Loucy (cell line): Measurements from ENCODE around the gene ECEL1.

Experiments used
- H2AFZ ChIP-seq: fragments of 200-600 bp; sonication (generic); 2 replicates; pipeline ENCODE4 v1.6.0; 2016; ENCODE audit warnings: antibody characterized with exemption, mild to moderate bottlenecking, low read length, moderate library complexity
- H3F3A ChIP-seq: fragments of 200-600 bp; 2 replicates; pipeline ENCODE4 v1.6.0; 2016; ENCODE audit warnings: antibody characterized with exemption, low read depth, mild to moderate bottlenecking
- H3K27me3 ChIP-seq: fragments of 200-600 bp; sonication (generic); 2 replicates; pipeline ENCODE4 v1.6.1; 2014; ENCODE audit warnings: low read length, mild to moderate bottlenecking; ENCODE audit not compliant: insufficient read depth, poor library complexity, severe bottlenecking
- H3K36me3 ChIP-seq: fragments of 200-600 bp; sonication (generic); 2 replicates; pipeline ENCODE4 v1.6.1; 2016; ENCODE audit warnings: low read length; ENCODE audit not compliant: insufficient read depth
- H3K4me1 ChIP-seq: fragments of 200-600 bp; sonication (generic); 2 replicates; pipeline ENCODE4 v1.5.1; 2014; ENCODE audit warnings: low read length, mild to moderate bottlenecking; ENCODE audit not compliant: insufficient read depth, poor library complexity, severe bottlenecking
- H3K4me2 ChIP-seq: fragments of 200-600 bp; sonication (generic); 2 replicates; pipeline ENCODE4 v1.6.0; 2014; ENCODE audit warnings: antibody characterized with exemption, low read length, low read depth, mild to moderate bottlenecking; ENCODE audit not compliant: poor library complexity, severe bottlenecking
- H3K4me3 ChIP-seq: fragments of 200-600 bp; sonication (generic); 2 replicates; pipeline ENCODE4 v1.5.1; 2014; ENCODE audit warnings: low read length, mild to moderate bottlenecking, mixed read lengths; ENCODE audit not compliant: poor library complexity, severe bottlenecking
- H3K79me2 ChIP-seq: fragments of 200-600 bp; sonication (generic); 2 replicates; pipeline ENCODE4 v1.6.1; 2014; ENCODE audit warnings: low read length; ENCODE audit not compliant: insufficient read depth
- H3K9ac ChIP-seq: fragments of 200-600 bp; sonication (generic); 2 replicates; pipeline ENCODE4 v1.6.0; 2014; ENCODE audit warnings: mild to moderate bottlenecking, low read depth, low read length, moderate library complexity; ENCODE audit not compliant: poor library complexity, severe bottlenecking
- H3K9me2 ChIP-seq: fragments of 200-600 bp; sonication (generic); replicated peaks from 2 replicates; pipeline ENCODE4 v1.6.1; 2016; ENCODE audit warnings: low read depth, low read length, mixed read lengths
- H3K9me3 ChIP-seq: fragments of 200-600 bp; sonication (generic); 2 replicates; pipeline ENCODE4 v1.6.1; 2014; ENCODE audit warnings: mild to moderate bottlenecking, antibody characterized with exemption, low read length, low read depth; ENCODE audit not compliant: insufficient read depth
- H4K20me1 ChIP-seq: fragments of 200-600 bp; sonication (generic); 2 replicates; pipeline ENCODE4 v1.6.0; 2014; ENCODE audit warnings: antibody characterized with exemption, low read length, mild to moderate bottlenecking; ENCODE audit not compliant: insufficient read depth, poor library complexity, severe bottlenecking
- CTCF ChIP-seq: fragments of 200-600 bp; sonication (generic); conservative IDR thresholded peaks from 2 replicates; pipeline ENCODE4 v1.5.1; 2014; ENCODE audit warnings: mild to moderate bottlenecking, antibody characterized with exemption, low read length
- EZH2phosphoT487 ChIP-seq: fragments of 200-600 bp; IDR thresholded peaks from 2 replicates; pipeline ENCODE4 v1.6.1; 2018; ENCODE audit warnings: antibody characterized with exemption, mild to moderate bottlenecking, moderate library complexity, borderline replicate concordance

ECEL1 gene

DNA sequence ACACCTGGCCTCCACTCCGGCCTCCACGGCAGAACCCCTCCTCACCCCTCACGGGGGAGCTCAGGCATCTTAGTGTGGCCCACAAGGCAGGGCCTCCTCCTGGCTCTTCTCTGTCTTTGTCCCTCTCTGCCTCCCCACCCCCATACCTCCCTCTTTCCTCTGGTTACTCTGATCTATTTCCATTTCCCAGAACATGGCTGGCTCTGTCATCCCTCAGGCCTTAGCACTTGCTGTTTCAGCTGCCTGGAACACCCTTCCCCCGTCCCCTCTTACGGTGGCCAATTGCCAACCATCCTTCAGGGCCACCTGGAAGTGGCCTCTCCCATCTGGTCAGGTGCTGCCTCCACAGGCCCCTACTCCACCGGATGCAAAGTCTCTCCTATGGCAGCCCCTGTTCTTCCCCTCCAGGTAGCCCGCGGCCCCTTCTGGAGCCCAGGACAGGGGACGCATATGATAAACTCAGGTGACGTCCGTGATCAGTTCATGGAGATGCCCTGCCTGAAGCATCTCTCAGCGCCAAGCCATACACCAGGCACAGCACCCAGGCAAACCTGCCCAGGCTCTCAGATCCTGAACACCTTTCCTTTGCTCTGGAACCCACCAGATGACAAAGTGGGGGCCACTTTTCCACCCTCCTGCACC lies 3.6 kb upstream of the ECEL1 start:
- peaks cover 10% of the 10 kb centered on the region for H3K27me3 ChIP-seq

GRCh38 chr2:232490221-232491138 lies 2.8 kb upstream of the ECEL1 start:
- Histone ChIP-seq H3K4me3 (no peak overlapping the region), H3K79me2 (no peaks in the 10 kb centered on the region), H2AFZ (no peak overlapping the region), H3K36me3 (no peaks in the 10 kb centered on the region), H3F3A (no peaks in the 10 kb centered on the region), H3K9me2 (no peaks in the 10 kb centered on the region), H3K4me2 (no peak overlapping the region), H3K4me1 (no peaks in the 10 kb centered on the region), H3K27me3 (peaks cover 10% of the 10 kb centered on the region), H3K9ac (no peak overlapping the region), H3K9me3 (no peaks in the 10 kb centered on the region), H4K20me1 (no peaks in the 10 kb centered on the region)
- TF ChIP-seq EZH2phosphoT487: no peak
- TF ChIP-seq CTCF: no peak

More for the DNA sequence above, 3.6 kb upstream of the ECEL1 start:
- H3K4me2 ChIP-seq: no peak overlapping the region
- H3K79me2 ChIP-seq: no peaks in the 10 kb centered on the region
- H3K4me3 ChIP-seq: no peak overlapping the region
- no peaks in the 10 kb centered on the region for H3K9me3 ChIP-seq
- TF ChIP-seq CTCF (no peak), EZH2phosphoT487 (no peak)
- H4K20me1 ChIP-seq: no peaks in the 10 kb centered on the region
- no peak overlapping the region for H2AFZ ChIP-seq
- no peak overlapping the region for H3K9ac ChIP-seq
- no peaks in the 10 kb centered on the region for H3K4me1 ChIP-seq
- H3F3A ChIP-seq: no peaks in the 10 kb centered on the region
- H3K36me3 ChIP-seq: no peaks in the 10 kb centered on the region
- H3K9me2 ChIP-seq: no peaks in the 10 kb centered on the region

DNA sequence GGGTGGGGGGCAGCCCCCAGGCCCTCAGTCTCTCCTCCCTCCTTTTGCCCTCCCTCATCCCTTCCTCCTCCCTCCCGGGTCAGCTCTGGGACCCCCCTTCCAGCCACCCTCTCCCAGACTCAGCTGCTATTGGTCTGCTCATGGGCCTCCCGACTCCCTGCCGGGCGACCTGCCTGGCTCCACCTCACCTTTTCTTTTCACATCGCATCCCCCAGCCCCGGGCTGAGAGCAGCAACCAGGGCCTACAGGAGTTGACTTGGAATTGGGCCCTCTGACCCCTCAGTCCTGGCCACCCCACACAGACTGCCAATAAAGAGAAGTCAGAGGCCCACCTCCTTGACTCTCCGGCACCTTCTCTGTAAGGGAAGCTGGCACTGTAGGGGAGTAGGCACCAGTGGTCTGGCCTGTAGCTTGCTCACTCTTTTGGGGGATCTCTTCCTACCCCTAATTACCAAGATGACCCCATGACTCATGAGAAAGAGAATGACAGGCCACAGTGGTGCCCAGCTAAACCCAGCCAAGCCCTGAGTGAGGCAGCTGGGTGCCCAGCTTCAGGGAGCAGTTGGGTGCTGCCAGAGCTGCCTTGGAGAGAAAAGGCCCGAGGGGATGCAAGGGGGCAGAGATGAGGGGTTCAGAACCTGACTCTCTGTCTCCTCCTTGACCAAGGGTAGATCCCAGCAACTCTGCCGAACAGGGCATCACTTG lies 2.0 kb upstream of the ECEL1 start:
- Histone ChIP-seq H2AFZ (no peak overlapping the region), H3F3A (no peaks in the 10 kb centered on the region), H3K27me3 (peaks cover 10% of the 10 kb centered on the region), H3K36me3 (no peaks in the 10 kb centered on the region), H4K20me1 (no peaks in the 10 kb centered on the region), H3K4me2 (no peak overlapping the region), H3K4me1 (no peaks in the 10 kb centered on the region), H3K79me2 (no peaks in the 10 kb centered on the region), H3K9me3 (no peaks in the 10 kb centered on the region), H3K9ac (no peak overlapping the region), H3K9me2 (no peaks in the 10 kb centered on the region), H3K4me3 (no peak overlapping the region)
- no peak for TF ChIP-seq CTCF
